NCI-H128 (cell line): ENCODE results near the gene IRF5.

Experiments
- DNase-seq: peaks from one replicate; lab custom pipeline; 2025; ENCODE audit not compliant: unreplicated experiment; lab: John Stamatoyannopoulos, UW

Gene IRF5, protein sequence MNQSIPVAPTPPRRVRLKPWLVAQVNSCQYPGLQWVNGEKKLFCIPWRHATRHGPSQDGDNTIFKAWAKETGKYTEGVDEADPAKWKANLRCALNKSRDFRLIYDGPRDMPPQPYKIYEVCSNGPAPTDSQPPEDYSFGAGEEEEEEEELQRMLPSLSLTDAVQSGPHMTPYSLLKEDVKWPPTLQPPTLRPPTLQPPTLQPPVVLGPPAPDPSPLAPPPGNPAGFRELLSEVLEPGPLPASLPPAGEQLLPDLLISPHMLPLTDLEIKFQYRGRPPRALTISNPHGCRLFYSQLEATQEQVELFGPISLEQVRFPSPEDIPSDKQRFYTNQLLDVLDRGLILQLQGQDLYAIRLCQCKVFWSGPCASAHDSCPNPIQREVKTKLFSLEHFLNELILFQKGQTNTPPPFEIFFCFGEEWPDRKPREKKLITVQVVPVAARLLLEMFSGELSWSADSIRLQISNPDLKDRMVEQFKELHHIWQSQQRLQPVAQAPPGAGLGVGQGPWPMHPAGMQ

DNA sequence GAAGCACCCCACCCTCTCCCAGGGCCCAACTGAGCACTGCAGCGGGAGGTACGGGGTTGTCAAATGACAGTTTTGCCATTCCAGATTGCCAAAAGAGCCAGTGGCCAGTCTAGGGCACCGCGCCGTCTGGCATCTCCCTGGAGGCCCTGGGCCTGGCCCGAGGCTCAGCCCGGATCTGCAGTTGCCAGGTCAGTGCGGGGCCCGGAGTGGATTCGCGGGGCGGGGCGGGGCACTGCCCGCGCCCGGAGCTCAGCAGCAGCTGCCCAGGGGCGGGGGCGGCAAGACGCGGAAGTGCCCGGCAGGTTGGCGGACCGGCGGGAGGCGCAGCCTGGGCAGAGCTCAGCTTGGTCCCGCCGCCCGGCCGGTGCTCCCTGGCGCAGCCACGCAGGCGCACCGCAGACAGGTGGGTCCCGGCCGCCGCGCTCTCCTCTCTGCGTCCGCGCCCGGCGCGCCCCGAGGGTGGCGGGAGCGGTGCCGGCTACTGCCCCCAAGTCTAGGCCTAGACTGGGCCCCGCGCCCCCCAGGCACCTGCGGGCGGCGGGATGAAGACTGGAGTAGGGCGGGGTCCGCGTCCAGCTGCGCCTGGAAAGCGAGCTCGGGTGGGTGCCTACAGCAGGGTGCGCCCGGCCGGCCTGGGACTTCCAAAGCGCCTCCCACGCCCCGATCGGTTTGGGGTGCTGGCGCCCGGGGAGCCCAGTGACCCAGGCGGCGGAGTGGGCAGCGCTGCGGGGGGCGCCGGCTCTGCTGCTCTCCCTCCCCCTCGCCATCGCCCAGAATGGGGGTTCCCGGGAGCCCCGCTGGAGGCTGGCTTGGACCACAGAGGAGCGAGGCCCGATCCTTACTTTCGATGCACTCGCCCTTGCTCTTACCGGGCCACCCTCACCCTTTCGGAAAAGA lies at the start of gene IRF5:
Gene IRF5 (plus strand): TSS at position 281 of the 897 bp plus-strand sequence. CDS start 4,155 bp downstream, outside the sequence.
- DNase-seq: no peak

DNA sequence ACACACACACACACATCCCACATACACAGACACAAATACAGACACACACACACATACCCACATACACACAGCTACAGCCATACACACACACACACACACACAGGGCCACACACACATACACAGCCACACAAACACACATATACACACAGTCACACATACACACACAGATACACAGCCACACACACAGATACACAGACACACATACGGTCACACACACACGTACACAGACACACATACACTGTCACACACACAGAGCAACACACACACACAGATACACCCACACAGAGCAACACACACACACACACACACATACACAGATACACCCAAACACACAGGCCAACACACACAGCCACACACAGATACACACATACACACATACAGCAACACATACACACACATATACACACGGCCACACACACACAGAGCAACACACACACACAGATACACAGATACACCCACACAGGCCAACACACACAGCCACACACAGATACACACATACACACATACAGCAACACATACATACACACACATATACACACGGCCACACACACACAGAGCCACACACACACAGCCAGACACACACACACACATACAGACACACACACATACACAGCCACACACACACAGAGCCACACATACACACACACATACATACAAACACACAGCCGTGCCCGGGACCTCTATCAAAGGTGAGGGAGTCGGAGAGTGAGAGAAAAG lies 49.5 kb upstream of the IRF5 start:
- no peak for DNase-seq

DNA sequence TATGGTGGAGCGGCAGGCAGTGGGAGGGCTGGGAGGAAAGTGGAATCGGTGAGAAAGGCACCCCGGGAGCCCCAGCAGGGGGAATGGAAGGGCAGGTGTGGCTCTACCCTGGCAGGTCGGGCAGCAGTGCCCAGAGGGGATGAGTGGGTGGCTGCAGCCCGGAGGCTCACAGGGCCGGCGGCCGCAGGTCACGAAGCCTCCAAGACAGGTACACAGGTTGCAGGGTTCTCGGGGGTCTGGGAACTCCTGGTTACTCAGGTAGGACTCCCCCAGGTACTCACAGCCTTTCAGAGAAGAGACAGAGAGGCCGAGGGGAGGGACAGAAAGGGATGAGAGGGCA lies 49.0 kb upstream of the IRF5 start:
- no peak for DNase-seq

DNA sequence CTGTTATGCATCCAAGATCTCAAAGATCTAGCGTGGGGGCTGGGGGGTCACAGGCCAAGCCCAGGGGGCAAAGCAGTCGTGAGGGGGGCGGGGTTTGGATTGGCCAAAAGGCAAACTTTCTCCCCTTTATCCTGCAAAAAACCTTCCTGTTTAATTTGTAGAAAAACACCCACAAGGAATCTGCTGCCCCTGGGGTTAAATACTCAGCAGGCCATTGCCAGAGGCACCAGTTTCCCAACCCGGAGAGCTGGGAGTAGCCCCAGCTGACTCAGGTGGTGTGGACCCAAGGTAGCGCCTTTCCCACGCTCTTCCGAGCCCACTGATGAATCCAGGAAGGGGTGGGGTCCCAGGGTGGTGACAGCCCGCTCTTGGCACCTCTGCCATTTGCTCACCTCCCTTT lies 48.6 kb upstream of the IRF5 start:
- no peak for DNase-seq

DNA sequence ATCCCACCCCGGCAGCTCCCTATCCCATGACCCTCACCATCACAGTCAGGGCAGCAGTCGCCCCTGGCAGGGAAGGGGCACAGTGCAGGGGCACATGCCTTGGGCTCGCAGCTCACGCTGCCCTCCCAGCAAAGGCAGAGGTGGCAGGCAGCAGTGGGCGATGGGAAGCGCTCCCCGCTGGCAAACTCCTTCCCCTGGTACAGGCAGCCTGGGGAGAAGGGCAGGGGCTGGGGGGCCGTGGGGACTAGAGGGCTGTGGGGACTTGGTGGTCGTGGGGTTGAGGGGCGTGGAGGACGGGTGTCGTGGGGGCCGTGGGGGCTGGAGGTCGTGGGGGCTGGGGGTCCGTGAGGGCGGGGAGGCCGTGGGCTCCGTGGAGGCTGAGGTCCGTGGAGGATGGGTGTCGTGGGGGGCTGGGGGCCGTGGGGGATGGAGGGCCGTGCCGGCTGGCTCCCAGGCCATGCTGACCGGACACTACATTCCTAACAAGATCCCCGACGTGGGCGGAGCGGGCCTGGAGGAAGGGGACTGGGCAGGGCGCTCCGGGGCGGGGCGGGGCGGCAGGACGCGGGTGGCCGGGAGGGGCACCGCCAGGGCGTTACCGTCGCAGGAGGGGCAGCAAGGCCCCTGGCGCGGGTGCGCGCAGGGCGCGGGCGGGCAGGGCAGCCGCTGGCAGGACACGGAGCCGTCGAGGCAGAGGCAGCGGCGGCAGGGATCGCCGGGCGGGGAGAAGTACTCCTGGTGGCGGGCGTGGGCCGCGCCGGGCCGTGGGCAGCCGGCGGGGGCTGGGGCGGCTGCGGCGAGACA lies 47.2 kb upstream of the IRF5 start:
- no peak for DNase-seq

DNA sequence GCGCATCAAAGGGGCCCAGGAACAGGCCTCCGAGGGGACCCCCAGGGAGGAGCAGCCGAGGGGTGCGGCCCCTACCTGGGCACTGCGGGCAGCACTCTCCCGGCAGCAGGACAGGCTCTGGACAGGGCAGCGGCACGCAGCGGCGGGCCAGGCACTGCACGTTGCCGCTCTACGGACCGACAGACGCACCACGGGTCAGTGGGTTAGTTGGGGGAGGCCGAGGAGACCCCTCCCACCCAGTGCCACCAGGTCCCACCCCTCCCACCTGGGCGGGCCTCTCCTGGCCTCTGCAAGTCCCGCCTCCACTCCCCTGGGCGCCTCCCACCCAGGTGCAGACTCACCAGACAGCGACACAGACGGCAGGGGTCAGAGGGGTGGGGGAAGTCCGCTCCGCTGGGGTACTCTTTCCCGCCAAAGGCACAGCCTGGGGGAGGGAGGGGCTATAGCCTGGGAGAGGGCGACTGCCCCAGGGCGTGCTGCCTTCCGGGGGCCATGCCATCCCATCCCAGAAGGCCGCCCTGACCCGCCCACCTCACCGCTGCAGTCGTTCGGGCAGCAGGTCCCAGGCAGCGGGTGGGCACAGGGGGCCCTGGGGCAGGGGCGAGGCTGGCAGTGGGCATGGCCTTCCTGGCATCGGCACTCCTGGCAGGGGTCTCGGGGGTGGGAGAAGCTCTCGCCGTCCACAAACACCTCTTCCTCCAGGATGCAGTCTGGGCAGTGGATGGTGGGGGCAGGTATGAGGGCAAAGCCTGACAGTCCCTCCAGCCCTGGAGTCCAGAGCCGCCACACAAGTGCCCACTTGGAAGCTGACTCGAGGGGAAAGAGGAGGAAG lies 46.4 kb upstream of the IRF5 start:
- DNase-seq: no peak

DNA sequence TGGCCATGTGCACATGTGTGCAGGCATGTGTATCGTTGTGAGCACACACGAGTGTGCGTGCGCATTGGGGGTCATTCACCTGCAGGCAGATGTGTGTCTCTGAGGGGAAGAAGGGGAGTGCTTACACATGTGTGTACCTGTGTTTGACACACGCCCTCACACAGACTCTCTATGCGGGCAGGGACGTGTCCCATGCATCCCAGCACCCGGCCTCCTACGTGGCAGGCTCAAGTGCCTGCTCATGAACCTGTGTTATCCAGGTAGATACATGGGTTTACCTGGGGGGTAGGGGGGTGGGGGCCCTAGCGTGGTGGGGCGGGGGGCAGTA lies 45.8 kb upstream of the IRF5 start:
- no peak for DNase-seq

DNA sequence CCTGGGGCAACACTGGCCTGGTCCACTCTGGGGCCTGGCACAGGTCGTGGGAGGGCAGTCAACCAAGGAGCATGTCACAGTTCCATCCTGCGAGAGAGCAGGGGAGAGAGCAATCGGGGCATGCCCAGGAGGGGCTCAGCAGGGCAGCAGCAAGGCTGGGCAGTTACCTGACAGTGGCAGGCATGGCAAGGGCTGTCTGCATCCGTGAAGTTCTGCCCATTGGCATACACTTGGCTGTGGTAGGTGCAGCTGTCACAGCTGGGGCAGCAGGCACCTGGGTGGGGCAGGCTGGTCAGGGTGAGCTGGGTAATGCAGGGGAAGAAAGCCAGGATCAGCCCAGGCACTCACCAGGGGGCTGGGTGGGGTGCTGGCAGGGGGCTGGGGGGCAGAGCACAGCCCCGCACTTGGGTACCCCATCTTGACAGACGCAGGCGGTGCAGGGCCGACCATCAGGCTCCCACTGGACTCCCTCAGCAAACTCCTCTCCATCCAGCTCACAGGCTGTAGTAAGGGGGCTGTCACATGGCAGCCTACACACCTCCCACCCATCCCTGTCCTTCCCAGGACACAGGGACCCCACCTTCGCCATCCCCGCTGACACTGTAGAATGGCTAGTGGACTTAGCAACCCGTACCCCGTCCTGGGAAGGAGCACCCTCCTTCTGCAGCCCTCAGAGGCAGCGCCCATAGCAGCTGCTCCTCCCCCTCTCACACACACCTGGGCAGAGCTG lies 45.0 kb upstream of the IRF5 start:
- DNase-seq: no peak

DNA sequence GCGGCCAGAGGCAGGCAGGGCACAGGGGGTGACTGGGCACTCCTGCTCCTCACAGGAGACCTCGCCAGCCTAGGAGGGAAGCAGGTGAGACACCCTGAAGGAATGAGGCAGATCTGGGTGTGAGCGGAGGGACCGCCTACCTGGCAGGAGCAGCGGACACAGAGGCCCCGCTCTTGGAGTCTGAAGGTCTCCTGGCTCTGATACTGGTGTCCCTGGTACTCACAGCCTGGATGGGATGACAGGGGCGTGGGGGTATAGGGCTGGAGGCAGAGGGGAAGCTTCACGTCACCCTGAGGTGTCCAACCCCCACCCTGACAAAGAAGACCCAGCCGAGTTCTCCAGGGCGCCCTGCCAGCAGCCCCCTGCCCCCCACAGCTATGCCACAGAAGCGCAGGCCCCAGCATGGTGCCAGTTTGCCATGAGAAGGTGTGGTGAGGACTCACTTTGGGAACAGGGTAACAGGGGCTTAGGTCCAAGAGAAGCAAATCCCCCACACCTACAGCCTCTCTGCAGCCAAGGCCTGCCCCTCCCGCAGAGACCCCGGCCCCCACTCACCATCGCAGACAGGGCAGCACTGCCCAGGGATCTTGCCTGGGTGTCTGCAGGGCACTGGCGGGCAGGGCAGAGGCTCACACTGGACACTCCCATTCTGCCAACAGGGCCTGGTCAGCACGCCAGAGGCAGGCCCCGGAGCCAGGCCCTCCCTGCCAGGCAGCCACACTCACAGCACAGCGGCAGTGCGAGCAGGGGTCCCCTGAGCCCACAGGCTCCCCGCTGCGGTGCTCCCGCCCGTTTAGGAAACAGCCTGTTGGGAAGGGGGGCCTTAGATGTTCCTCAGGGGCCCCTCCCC lies 44.3 kb upstream of the IRF5 start:
- no peak for DNase-seq

DNA sequence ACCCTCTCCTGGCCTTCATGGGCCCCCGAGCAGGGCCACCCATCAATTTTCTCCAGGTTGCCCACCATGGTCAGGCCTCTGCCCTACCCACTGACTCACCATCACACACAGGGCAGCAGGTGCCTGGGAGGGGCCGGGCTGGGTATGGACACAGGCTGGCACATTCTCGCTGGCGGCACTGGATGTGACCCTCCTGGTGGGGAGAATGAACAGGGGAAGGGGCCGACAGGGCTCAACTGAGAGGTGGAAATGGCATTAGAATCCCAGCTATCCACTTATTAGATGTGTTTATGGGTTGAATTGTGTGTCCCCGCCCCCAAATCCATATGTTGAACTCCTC lies 43.7 kb upstream of the IRF5 start:
- no peak for DNase-seq

DNA sequence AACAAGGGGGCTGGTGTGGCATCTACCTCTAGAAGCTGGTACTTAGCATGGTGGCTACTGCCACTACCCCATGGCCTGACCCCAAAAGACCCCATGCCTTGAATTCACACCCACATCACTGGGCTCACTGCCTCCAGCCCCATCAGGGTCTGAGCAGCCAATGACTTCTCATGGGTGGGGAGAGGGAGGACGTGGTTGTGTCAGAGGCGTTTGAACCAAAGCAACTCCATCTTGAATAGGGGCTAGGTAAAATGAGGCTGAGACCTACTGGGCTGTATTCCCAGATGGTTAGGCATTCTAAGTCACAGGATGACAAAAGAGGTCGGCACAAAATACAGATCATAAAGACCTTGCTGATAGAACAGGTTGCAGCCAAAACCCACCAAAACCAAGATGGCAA lies 42.4 kb upstream of the IRF5 start:
- no peak for DNase-seq

DNA sequence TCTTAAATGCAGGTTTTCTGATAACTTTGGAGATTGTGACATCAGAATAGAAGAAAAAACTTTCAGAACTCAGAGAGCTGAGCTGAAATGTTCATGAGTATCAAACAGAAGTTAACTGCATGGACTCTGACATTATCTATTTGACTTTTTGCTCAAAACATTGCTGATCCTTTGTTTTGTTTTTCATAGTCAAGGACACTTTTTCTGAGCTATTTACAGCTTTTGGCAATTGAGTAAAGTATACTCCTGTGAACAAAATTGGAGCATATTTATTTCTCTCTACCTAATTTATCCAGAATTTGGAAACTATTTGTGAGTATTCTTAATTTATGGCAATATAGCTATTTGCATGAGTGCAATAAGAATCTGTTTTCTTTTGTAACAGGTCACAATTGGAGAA lies 38.3 kb upstream of the IRF5 start:
- DNase-seq: no peak

DNA sequence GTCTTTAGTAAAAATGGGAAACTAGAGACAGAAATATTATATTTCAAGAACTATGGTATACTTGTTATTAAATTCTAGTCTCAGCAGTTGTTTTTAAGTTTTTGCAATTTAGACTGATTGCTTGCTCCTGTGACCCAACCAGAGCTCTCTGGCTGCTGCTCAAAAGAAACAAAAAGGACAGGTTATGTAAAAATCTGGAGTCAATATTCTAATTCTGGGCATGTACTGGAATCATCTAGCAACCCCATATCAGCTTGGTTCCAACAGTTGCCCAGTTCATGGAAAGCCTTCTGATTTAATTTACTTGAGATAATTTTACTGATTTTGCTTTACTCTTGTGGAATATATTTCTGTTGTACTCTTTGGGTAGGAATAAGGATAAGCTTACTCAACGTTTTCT lies 37.5 kb upstream of the IRF5 start:
- DNase-seq: no peak

DNA sequence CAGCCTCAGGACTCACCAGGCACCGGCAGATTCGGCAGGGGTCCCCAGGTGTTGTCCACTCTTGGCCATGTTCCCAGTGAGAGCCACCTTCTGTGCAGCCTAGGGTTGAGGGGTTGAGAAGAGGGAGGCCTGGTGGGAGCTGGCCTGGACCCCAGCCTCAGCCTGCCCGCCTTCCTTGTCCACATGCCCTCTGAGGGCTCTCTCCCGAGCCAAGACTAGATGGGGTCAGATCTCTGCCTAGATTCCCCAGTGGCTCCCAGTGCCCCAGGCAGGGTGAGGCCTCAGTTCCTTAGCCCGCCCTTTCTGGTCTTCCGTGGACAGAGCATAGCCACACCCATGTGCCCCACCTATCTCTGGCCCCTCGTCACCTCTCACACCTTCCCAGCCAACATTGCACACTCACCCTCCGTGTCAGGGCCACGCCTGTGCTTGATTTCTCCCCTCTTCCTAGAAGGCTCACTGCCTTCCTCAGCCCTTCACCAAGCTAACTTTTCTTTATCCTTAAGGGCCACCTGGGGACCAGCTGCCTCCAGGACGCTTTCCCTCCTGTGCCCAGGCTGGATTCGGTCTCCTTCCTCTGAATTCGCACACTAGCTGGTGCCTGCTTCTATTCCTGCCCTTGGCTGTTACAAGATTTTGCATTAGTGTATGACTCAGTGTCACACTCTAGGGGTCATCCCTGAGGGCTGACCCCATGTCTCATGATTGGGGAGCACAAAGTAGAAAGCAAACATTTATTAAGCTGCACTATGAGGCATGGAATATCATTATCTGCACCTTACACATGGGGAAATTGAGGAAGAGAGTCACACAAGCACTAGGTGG lies 34.8 kb upstream of the IRF5 start:
- no peak for DNase-seq

DNA sequence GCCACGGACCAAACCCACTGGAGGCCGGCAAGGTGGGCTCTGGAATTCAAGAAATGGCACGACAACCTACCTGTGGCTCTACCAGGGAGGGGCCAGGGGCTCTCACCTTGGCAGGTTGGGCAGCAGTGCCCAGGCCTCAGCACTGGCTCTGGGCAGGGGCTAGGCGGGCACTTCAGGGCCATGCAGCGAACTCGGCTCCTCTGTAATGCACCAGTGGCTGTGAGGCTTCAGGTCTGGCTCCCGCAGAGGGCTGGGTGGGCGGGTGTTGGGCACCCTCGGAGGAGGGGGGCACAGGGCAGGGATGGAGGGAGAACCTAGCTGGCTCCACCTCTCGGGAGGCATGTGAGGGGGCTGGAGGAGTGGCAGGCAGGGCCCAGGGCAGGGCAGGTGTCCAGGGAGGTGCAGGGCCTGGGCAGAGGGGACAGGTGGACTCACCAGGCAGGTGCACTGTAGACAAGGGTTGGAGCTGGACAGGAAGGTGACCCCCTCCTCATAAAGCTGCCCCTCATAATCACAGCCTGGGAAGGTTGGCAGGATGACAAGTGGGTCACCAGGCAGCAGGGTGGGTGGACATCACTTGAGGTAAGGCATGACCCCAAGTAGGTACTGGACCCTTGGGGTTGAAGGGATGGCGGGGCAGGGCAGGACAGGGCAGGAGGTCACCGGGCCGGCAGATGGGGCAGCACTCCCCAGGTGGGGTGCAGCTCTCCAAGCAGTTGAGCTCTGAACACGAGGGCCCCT lies 33.9 kb upstream of the IRF5 start:
- no peak for DNase-seq

DNA sequence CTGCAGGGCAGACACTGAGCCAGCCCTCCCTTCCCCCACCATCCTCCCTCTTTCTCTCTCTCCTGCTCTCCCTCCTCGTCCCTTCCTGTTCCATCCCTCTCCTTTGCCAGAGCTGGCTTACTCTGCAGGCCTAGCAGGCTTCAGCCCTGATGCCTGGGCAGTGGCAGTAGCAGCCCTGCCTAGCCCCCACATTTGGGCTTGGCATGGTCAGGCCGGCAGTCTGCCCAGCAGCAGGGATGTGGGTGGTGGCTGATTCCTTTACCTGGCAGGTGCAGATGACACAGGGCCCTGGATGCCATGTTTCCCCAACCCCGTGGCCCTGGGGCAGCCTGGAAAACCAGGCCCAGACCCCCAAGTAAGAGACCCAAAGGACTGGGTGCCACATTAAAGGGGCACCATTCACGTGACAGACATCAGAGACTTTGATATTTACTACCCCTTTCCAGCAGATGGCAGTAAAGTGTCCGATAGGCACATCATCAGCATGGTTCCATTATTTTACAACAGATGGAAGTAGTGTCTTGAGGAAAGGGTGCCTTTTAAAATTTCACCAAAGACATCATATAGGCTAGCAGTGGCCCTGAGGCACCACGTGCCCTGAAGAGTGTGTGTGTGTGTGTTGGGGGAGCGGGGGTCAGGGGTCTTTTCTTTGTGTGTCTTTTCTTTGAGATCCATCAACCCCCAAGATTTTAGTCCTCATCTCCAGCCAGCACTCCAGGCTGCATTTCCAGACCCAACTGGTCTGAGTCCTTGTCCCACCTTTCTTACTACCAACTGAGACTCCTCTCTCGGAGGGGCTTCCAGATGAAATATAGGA lies 33.1 kb upstream of the IRF5 start:
- no peak for DNase-seq
